Measurements from ENCODE around the gene SSBP3. TPM values are rescaled to one million over a fixed set of nuclear protein-coding genes. Genes with fewer than 3 reads are reported as not detected.
A peak's percentile ranks its signal among the peaks of the same experiment; 100 is the strongest.
"Not testable (repeated sequence)": the region's sequence is repeated elsewhere in the genome, so short reads cannot be mapped to it uniquely, and the experiment has no call there.

SSBP3 gene
- 41.1 TPM for total RNA-seq
- long read RNA-seq, partial matches to known transcripts, result 1 of 29 reads
- long read RNA-seq, other reads (novel, unspliced or antisense), result 24 of 29 reads

GRCh38 chr1:54406339-54407153 lies at the start of gene SSBP3:
Gene SSBP3 (minus strand): TSS chr1:54406394.
- peak; percentile 98 for DNase-seq (ENCODE audit: low spot score)

- DNase-seq (ENCODE audit: low spot score), result no peak
Measured at GRCh38 chr1:54453509-54453908, 47.3 kb upstream of the SSBP3 start.

GRCh38 chr1:54453022-54453421 lies 46.8 kb upstream of the SSBP3 start:
- no peak for DNase-seq (ENCODE audit: low spot score)

GRCh38 chr1:54449431-54449830 lies 43.2 kb upstream of the SSBP3 start:
- not testable (repeated sequence) for DNase-seq (ENCODE audit: low spot score)

DNA sequence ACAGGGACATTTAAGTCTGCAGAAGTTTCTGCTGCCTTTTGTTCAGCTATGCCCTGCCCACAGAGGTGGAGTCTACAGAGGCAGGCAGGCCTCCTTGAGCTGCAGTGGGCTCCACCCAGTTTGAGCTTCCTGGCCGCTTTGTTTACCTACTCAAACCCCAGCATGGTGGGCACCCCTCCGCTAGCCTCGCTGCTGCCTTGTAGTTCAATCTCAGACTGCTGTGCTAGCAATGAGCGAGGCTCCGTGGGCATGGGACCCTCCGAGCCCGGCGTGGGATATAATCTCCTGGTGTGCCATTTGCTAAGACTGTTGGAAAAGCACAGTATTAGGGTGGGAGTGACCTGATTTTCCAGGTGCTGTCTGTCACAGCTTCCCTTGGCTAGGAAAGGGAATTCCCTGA lies 42.6 kb upstream of the SSBP3 start:
- DNase-seq (ENCODE audit: low spot score), result not testable (repeated sequence)

DNA sequence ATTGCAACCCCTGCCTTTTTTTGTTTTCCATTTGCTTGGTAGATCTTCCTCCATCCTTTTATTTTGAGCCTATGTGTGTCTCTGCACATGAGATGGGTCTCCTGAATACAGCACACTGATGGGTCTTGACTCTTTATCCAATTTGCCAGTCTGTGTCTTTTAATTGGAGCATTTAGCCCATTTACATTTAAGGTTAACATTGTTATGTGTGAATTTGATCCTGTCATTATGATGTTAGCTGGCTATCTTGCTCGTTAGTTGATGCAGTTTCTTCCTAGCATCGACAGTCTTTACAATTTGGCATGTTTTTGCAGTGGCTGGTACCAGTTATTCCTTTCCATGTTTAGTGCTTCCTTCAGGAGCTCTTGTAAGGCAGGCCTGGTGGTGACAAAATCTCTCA lies 40.9 kb upstream of the SSBP3 start:
- not testable (repeated sequence) for DNase-seq (ENCODE audit: low spot score)

- no peak for DNase-seq (ENCODE audit: low spot score)
Measured at GRCh38 chr1:54442185-54442584, 36.0 kb upstream of the SSBP3 start.

DNA sequence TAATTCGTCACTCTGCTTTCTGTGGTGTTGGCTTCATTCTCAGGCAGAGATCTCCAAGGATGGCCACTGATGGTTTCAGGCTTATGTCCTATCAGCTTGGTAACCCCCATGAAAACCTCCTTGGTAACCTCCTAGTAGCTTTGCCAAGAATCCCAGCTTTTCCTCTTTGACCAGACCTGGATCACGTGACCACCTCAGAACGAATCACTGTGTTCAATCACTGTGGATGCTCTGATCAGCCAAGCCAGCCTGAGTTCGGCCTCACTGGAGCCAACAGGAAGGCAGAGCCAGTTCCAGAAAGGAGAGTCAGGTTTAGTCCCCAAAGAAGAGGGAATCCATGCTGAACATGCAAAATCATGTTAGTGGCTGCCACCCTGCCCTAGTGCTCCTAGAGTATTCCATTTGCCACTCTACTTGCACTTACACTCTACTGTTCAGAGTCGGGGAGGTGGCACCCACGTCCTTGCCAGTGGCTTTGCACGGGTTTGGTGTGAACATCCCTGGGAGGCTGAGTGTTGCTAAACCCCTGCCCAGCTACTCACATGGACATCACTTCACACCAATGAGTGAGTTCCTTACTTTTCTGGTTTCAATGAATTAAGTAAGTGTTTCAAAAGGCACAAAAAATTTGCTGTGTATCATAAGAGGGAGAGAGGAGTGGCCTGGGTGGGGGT lies 33.5 kb upstream of the SSBP3 start:
- no peak for DNase-seq (ENCODE audit: low spot score)

DNA sequence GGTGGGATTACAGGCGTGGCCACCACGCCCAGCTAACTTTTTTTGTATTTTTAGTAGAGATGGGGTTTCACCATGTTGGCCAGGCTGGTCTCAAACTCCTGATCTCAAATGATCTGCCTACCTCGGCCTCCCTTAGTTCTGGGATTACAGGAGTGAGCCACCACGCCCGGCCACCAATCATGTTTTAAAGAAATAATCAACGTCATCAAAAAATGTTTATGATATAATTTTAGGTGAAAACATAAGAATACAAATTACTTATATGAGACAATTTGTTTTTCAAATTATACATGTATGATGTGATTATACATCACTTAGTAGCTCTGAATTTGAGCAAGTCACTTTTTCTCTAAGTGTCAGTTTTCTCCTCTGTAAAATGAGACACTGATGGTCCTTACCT lies 31.6 kb upstream of the SSBP3 start:
- DNase-seq (ENCODE audit: low spot score), result no peak

- no peak for DNase-seq (ENCODE audit: low spot score)
Measured at GRCh38 chr1:54436826-54437225, 30.6 kb upstream of the SSBP3 start.

DNA sequence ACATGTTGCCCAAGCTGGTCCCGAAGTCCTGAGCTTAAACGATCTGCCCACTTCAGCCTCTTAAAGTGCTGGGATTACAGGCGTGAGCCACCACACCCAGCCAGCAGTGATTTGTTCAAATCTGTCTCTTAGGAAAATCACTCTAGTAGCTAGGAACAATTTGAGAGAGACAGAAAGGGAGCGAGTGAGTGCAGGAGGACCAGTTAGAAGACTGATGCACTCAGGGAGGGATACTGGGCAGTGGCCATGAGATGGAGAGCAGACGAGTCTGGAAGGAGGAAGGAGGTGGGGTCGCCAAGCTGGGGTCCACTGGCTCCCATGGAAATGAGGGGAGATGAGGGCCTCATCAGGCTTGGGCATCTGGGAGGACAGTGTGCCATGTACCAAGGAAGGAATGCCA lies 23.6 kb upstream of the SSBP3 start:
- no peak for DNase-seq (ENCODE audit: low spot score)

GRCh38 chr1:54428837-54429518 lies 22.8 kb upstream of the SSBP3 start:
- DNase-seq (ENCODE audit: low spot score), result no peak

GRCh38 chr1:54425152-54425584 lies 19.0 kb upstream of the SSBP3 start:
- DNase-seq (ENCODE audit: low spot score), result no peak

DNA sequence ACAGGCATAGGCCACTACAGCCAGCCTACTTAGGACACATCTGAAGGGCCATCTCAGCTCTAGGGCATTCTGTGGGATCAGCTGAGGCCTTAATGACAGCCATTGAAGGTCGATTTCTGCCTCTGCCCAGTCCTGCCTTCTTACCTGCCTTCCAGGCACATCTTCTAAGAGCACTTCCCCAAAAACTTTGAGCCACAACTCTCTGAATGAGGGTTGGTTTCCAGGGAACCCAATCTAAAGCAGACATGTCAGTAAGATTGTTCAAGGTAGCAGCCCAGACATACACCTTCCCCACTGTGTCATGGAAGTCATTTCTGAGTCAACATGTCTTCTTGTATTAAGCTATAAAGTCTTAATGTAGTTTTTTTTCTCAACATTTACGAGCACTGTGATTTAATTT lies 18.2 kb upstream of the SSBP3 start:
- no peak for DNase-seq (ENCODE audit: low spot score)

- DNase-seq (ENCODE audit: low spot score), result no peak
Measured at GRCh38 chr1:54421101-54421504, 14.9 kb upstream of the SSBP3 start.

GRCh38 chr1:54418598-54418997 lies 12.4 kb upstream of the SSBP3 start:
- not testable (repeated sequence) for DNase-seq (ENCODE audit: low spot score)

- no peak for DNase-seq (ENCODE audit: low spot score)
Measured at GRCh38 chr1:54417123-54417522, 10.9 kb upstream of the SSBP3 start.

DNA sequence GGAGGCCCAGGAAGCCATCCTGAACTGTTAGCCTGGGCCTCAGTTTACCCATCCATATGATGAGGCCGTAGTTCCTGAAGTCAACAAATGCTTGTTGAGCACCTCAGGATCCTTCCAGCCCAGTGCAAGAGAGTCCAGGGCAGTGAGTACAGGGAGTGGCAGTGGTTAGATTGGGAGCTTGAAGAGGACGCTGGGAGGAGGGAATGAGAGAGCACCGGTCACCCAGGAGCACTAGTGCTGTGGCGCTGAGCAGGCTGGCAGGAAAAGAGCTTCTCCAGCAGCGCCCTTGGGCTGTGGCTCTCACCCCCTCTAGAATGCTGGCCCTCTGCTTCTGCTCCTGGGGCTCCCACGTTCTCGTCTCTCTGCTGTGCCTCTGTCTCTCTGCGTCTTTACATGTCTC lies 10.2 kb upstream of the SSBP3 start:
- DNase-seq (ENCODE audit: low spot score), result no peak

- no peak for DNase-seq (ENCODE audit: low spot score)
Measured at GRCh38 chr1:54415991-54416390, 9.8 kb upstream of the SSBP3 start.

- DNase-seq (ENCODE audit: low spot score), result no peak
Measured at GRCh38 chr1:54415533-54415932, 9.3 kb upstream of the SSBP3 start.

GRCh38 chr1:54413732-54414131 lies 7.5 kb upstream of the SSBP3 start:
- DNase-seq (ENCODE audit: low spot score), result no peak

GRCh38 chr1:54413295-54413694 lies 7.1 kb upstream of the SSBP3 start:
- no peak for DNase-seq (ENCODE audit: low spot score)

Data from mesenteric fat pad (tissue), 1 donor.